Measurements from ENCODE around the gene GPR42. TPM values are rescaled to one million over a fixed set of nuclear protein-coding genes. Genes with fewer than 3 reads are reported as not detected.

GPR42 gene
- total RNA-seq, 1 experiment from 2014 or later, result not detected

DNA sequence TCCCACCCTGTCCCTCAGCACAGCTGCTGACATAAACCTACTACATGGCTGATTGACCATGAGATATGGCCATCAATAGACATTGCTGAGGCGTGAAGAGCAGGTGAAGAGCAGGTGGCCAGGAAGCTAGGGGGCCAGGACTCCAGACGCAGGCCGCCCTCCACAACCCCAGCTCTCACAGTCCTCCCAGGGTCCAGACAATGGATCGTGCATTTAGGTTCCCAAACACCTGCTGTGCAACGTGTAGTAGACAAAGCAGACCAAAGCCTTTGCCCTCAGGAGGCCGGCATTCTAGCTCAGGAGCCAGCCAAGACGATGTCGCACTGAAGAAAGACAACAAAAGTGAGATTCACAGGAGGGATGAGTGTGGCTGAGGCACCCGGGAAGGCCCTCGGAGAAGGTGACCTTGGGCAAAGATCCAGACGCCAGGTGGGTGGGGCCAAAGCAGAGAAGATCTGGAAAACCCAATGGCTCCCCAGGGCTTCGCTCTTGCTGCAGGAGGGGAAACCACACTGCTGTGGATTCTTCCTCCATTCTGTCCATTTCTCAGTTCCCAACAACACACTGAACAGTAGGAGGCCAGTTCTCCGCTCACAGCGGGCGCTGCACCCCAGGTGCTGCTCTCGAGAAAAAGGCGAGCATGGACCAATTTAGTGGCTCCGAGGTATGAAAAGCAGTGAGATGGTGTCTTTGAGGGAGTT is 21.8 kb upstream of the GPR42 start:
- ATAC-seq, result no peak
- no peak for DNase-seq (ENCODE audit: low read depth, low spot score)
- Histone ChIP-seq H3K4me2 (ENCODE audit: low read length) (no peak overlapping the region), H3K9me2 (ENCODE audit: insufficient read depth) (no peaks in the 10 kb centered on the region), H3K9me3 (ENCODE audit: control insufficient read depth in 1 of 2, insufficient read depth in 1 of 2, low read depth in 1 of 2, low read length in 2 of 2) (no peaks in the 10 kb centered on the region), H3K4me3 (replicated peaks in 1 of 2; ENCODE audit: low read depth in 1 of 2, low read length in 2 of 2) (no peak overlapping the region), H3K27ac (ENCODE audit: low read depth, low read length) (no peak overlapping the region), H4K20me1 (ENCODE audit: insufficient read depth) (no peaks in the 10 kb centered on the region), H3K79me2 (ENCODE audit: insufficient read depth, low read length) (no peaks in the 10 kb centered on the region), H3K27me3 (ENCODE audit: insufficient read depth, low read length) (no peaks in the 10 kb centered on the region), H2AFZ (ENCODE audit: low read depth, low read length, poor library complexity, severe bottlenecking) (no peak overlapping the region), H3K9ac (ENCODE audit: low read length) (no peak overlapping the region), H3K4me1 (ENCODE audit: control insufficient read depth in 1 of 2, insufficient read depth in 2 of 2, low read length in 2 of 2) (peaks cover 0 to 7% of the 10 kb centered on the region in 2 experiments; a peak in 1 of 4 replicates), H3K36me3 (ENCODE audit: control insufficient read depth in 1 of 2, insufficient read depth in 2 of 2, low read length in 2 of 2) (no peaks in the 10 kb centered on the region)
- ChIA-PET CTCF (interaction anchor here (0.9 kb wide), 1 partner anchor 14 kb away, joined by 3 read pairs; no protein-coding TSS in a partner anchor), POLR2A (no interaction called here), RAD21 (ENCODE audit: low non-redundant PET in 1 of 2, low total read pairs in 2 of 2, uncharacterized antibody in 2 of 2, unreplicated experiment in 2 of 2) (no interaction called here)
- TF ChIP-seq, protein P1, sequence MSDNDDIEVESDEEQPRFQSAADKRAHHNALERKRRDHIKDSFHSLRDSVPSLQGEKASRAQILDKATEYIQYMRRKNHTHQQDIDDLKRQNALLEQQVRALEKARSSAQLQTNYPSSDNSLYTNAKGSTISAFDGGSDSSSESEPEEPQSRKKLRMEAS (IDR thresholded peaks at IDR 0.05), result no peak
- TF ChIP-seq FOSL1 (IDR thresholded peaks at IDR 0.05; ENCODE audit: low read depth) (no peak), RAD21 (IDR thresholded peaks at IDR 0.05; ENCODE audit: low read depth) (no peak), SP1 (IDR thresholded peaks at IDR 0.05; ENCODE audit: low read depth) (no peak), SIN3A (IDR thresholded peaks at IDR 0.05; ENCODE audit: low read depth) (no peak), EZH2phosphoT487 (IDR thresholded peaks at IDR 0.05; ENCODE audit: borderline replicate concordance) (no peak), POLR2AphosphoS5 (IDR thresholded peaks at IDR 0.05; ENCODE audit: low read depth, low read length) (no peak), ELF1 (IDR thresholded peaks at IDR 0.05; ENCODE audit: borderline replicate concordance, low read depth) (no peak), ZNF274 (IDR thresholded peaks at IDR 0.05; ENCODE audit: low read depth, low read length) (no peak), JUND (IDR thresholded peaks at IDR 0.05) (no peak), EGR1 (IDR thresholded peaks at IDR 0.05; ENCODE audit: low read depth) (no peak), SRF (IDR thresholded peaks at IDR 0.05; ENCODE audit: low read depth) (no peak), CEBPB (IDR thresholded peaks at IDR 0.05; ENCODE audit: low read depth) (no peak), EZH2 (IDR thresholded peaks at IDR 0.05) (no peak), YY1 (IDR thresholded peaks at IDR 0.05; ENCODE audit: extremely low read depth, insufficient replicate concordance, low read depth, low read length) (no peak), ZFX (IDR thresholded peaks at IDR 0.05) (no peak)
- TF ChIP-seq, protein P2, sequence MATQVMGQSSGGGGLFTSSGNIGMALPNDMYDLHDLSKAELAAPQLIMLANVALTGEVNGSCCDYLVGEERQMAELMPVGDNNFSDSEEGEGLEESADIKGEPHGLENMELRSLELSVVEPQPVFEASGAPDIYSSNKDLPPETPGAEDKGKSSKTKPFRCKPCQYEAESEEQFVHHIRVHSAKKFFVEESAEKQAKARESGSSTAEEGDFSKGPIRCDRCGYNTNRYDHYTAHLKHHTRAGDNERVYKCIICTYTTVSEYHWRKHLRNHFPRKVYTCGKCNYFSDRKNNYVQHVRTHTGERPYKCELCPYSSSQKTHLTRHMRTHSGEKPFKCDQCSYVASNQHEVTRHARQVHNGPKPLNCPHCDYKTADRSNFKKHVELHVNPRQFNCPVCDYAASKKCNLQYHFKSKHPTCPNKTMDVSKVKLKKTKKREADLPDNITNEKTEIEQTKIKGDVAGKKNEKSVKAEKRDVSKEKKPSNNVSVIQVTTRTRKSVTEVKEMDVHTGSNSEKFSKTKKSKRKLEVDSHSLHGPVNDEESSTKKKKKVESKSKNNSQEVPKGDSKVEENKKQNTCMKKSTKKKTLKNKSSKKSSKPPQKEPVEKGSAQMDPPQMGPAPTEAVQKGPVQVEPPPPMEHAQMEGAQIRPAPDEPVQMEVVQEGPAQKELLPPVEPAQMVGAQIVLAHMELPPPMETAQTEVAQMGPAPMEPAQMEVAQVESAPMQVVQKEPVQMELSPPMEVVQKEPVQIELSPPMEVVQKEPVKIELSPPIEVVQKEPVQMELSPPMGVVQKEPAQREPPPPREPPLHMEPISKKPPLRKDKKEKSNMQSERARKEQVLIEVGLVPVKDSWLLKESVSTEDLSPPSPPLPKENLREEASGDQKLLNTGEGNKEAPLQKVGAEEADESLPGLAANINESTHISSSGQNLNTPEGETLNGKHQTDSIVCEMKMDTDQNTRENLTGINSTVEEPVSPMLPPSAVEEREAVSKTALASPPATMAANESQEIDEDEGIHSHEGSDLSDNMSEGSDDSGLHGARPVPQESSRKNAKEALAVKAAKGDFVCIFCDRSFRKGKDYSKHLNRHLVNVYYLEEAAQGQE (IDR thresholded peaks at IDR 0.05; ENCODE audit: low read depth), result no peak
- TF ChIP-seq, protein P3, sequence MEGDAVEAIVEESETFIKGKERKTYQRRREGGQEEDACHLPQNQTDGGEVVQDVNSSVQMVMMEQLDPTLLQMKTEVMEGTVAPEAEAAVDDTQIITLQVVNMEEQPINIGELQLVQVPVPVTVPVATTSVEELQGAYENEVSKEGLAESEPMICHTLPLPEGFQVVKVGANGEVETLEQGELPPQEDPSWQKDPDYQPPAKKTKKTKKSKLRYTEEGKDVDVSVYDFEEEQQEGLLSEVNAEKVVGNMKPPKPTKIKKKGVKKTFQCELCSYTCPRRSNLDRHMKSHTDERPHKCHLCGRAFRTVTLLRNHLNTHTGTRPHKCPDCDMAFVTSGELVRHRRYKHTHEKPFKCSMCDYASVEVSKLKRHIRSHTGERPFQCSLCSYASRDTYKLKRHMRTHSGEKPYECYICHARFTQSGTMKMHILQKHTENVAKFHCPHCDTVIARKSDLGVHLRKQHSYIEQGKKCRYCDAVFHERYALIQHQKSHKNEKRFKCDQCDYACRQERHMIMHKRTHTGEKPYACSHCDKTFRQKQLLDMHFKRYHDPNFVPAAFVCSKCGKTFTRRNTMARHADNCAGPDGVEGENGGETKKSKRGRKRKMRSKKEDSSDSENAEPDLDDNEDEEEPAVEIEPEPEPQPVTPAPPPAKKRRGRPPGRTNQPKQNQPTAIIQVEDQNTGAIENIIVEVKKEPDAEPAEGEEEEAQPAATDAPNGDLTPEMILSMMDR (IDR thresholded peaks at IDR 0.05 in 2 of 3, conservative IDR thresholded peaks at IDR 0.05 in 1 of 3; ENCODE audit: borderline replicate concordance in 1 of 3, insufficient read depth in 1 of 3, low read depth in 2 of 3, low read length in 2 of 3), result no peak
- no TSS peak for BruUV-seq (replicated peaks)
- intact Hi-C loops (cut with micrococcal nuclease), result no loop called here
